Sigmoid colon (tissue), 7 donors: ENCODE results near the gene LMAN2L. TPM values are rescaled to one million over a fixed set of nuclear protein-coding genes. Genes with fewer than 3 reads are reported as not detected.
A peak's percentile ranks its signal among the peaks of the same experiment; 100 is the strongest.

Experiments
- DNase-seq: peaks from one replicate; pipeline ENCODE4 v3.0.0-alpha.2; 2019
- H3K27ac ChIP-seq, 4 donors: fragments of 200-600 bp; sonication (generic); one replicate each; pipeline ENCODE4 v1.5.1; 2016 to 2019; ENCODE audit warnings: mild to moderate bottlenecking in 1 of 4
- H3K27me3 ChIP-seq, 3 donors: fragments of 200-600 bp; sonication (generic); one replicate each; pipeline ENCODE4 v1.5.1; 2019; ENCODE audit warnings: mild to moderate bottlenecking in 1 of 3
- H3K36me3 ChIP-seq, 4 donors: fragments of 200-600 bp; sonication (generic); one replicate each; pipeline ENCODE4 v1.5.1; 2016 to 2019
- H3K4me1 ChIP-seq, 4 donors: fragments of 200-600 bp; sonication (generic); one replicate each; pipeline ENCODE4 v1.5.1; 2017 to 2019
- H3K4me3 ChIP-seq, 4 donors: fragments of 200-600 bp; sonication (generic); one replicate each; pipeline ENCODE4 v1.5.1; 2017 to 2019; ENCODE audit warnings: mild to moderate bottlenecking in 2 of 4, moderate library complexity in 1 of 4
- H3K9me3 ChIP-seq, 4 donors: fragments of 200-600 bp in 3 of 4; sonication (generic) in 3 of 4; one replicate each; pipeline versions ENCODE4 v1.5.1 to v1.6.1; 2013 to 2019
- EP300 ChIP-seq, 4 donors: sonication (generic); formaldehyde crosslinking; IDR thresholded peaks; one replicate each; pipeline ENCODE4 v1.6.1; 2017; ENCODE audit warnings: antibody characterized with exemption in 4 of 4
- POLR2A ChIP-seq, 2 donors: fragments of 450-650 bp; IDR thresholded peaks; one replicate each; pipeline ENCODE4 v1.6.1; 2016; ENCODE audit warnings: antibody characterized with exemption in 2 of 2, mild to moderate bottlenecking in 2 of 2, moderate library complexity in 2 of 2
- POLR2AphosphoS5 ChIP-seq, 4 donors: sonication (generic); formaldehyde crosslinking; IDR thresholded peaks; one replicate each; pipeline ENCODE4 v1.6.1; 2017; ENCODE audit warnings: antibody characterized with exemption in 4 of 4
- WGBS, 2 donors: extraction: QIAGEN DNeasy Blood & Tissue Kit; methylation state at CpG; one replicate each; pipeline ENCODE4 v1.1.7; 2013; 5-methylcytosine and 5-hydroxymethylcytosine counted together
- intact Hi-C: fragments of 100-400 bp; cut with DNase I; formaldehyde crosslinking; loops from one replicate; pipeline ENCODE4 v1.15.1; 2023
- polyA plus RNA-seq, 3 donors: library from polyadenylated mRNA; stranded (reverse); fragments of 200-250 nt; gene quantifications; one replicate each; pipeline ENCODE4 v1.2.3, GENCODE V29; 2013
- total RNA-seq, 4 donors: library from RNA; depleted of rRNA; stranded (reverse); fragments of >200 nt; gene quantifications; one replicate each; pipeline ENCODE4 v1.1.0, GENCODE V29; 2016
- TF ChIP-seq, protein P1 (sequence below), 4 experiments: fragments of 450-650 bp in 3 of 4; fragments of 200-600 bp in 1 of 4; IDR thresholded peaks; one replicate each; pipeline ENCODE4 v1.5.1; 2016 to 2019; ENCODE audit warnings: antibody characterized with exemption in 4 of 4, mild to moderate bottlenecking in 3 of 4, moderate library complexity in 2 of 4
- donor health status: healthy with polysubstance abuse.
- donor health status: Bipolar disorder and iron deficiency.
- donor health status: healthy.

Gene LMAN2L
- total and polyA plus RNA-seq, 7 donors: 3.6 to 23.2 (median 14.0) TPM

DNA sequence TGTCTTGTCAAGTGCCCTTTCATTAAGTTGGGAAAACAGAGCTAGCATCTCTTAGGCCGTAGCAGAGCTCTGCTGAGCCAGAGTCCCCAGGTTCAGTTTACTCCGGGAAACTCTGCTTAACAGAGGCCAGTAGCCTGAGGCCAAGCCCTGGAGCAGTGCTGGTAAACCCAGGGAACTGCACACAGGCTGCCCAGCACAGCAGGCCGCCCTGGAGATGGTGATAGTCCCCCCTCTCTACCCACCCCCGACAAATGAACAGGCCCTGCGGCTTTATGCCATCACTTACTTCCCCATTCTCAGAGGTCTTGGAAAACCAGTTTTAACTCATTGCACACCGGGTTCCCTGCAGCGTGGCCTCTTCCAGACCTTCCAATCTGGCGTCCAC lies 24.4 kb upstream of the LMAN2L start:
- Histone ChIP-seq H3K9me3 (no peaks in the 10 kb centered on the region), H3K4me3 (peak overlapping the region; percentile 25 to 81 (median 52)), H3K36me3 (no peaks in the 10 kb centered on the region), H3K4me1 (peaks cover 0 to 49% (median 44%) of the 10 kb centered on the region in 4 donors), H3K27me3 (no peaks in the 10 kb centered on the region), H3K27ac (peak overlapping the region; percentile 44 to 84 (median 68))
- WGBS, 2 donors: 7 to 21% methylated on average over 8 of the region's 8 CpGs
- DNase-seq: no peak
- intact Hi-C loops: loop anchor here (5.0 to 10.0 kb wide), 5 partner anchors 38 to 331 kb away; partner anchors contain the start of genes ANKRD39, ARID5A and FAHD2B
- TF ChIP-seq, protein P1, sequence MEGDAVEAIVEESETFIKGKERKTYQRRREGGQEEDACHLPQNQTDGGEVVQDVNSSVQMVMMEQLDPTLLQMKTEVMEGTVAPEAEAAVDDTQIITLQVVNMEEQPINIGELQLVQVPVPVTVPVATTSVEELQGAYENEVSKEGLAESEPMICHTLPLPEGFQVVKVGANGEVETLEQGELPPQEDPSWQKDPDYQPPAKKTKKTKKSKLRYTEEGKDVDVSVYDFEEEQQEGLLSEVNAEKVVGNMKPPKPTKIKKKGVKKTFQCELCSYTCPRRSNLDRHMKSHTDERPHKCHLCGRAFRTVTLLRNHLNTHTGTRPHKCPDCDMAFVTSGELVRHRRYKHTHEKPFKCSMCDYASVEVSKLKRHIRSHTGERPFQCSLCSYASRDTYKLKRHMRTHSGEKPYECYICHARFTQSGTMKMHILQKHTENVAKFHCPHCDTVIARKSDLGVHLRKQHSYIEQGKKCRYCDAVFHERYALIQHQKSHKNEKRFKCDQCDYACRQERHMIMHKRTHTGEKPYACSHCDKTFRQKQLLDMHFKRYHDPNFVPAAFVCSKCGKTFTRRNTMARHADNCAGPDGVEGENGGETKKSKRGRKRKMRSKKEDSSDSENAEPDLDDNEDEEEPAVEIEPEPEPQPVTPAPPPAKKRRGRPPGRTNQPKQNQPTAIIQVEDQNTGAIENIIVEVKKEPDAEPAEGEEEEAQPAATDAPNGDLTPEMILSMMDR (IDR thresholded peaks at IDR 0.05): no peak
- no peak for TF ChIP-seq EP300 (IDR thresholded peaks at IDR 0.05)
- TF ChIP-seq POLR2AphosphoS5 (IDR thresholded peaks at IDR 0.05): no peak
- no peak for TF ChIP-seq POLR2A (IDR thresholded peaks at IDR 0.05)

DNA sequence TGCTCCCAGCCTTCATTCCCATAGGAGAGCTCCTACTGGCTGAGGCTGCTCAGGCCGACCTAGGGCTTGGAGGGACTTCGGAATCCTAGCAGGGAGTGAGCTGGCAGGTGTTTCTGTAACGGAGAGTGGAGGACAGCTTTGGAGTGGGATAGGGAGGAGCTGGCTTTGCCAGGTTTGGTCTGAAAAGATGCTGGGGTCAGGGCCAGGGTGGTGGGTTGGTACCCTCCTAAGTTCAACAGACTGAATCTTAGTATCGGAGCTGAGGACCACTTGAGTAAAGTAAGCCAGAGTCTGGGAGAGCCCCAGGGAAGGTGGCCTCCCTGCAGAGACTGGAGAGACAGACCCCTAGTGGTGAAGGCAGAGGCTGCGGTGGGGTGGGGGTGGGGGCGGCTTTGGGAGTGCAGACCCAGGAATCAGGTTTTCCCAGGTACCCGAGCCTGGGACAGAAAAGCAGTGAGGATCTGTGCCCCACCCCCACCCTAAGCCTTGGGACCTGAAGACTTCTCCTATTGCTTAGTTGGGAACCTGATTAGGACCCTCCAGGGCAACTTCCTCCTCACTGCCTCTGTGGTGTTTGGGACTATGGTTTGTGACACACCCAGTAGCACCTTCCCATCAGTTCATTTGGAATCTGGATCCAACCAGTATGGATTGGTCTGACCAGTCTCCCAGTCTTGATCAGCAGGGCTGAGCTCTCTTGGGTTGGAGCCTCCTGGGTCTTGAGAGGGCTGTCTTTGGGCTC lies 23.8 kb upstream of the LMAN2L start:
- peaks cover 0 to 49% (median 43%) of the 10 kb centered on the region in 4 donors for H3K4me1 ChIP-seq
- peak overlapping the region; percentile 44 to 84 (median 68) for H3K27ac ChIP-seq
- no peaks in the 10 kb centered on the region for H3K27me3 ChIP-seq
- intact Hi-C loops: loop anchor here (5.0 to 10.0 kb wide), 5 partner anchors 39 to 331 kb away; partner anchors contain the start of genes ANKRD39, ARID5A and FAHD2B
- TF ChIP-seq, protein P1 (IDR thresholded peaks at IDR 0.05): peak; percentile 9 to 45 (median 18)
- TF ChIP-seq POLR2AphosphoS5 (IDR thresholded peaks at IDR 0.05): no peak
- no peaks in the 10 kb centered on the region for H3K9me3 ChIP-seq
- WGBS, 2 donors: 6 to 14% methylated on average over 7 of the region's 7 CpGs
- no peak for DNase-seq
- H3K4me3 ChIP-seq: peak overlapping the region; percentile 25 to 81 (median 52)
- no peaks in the 10 kb centered on the region for H3K36me3 ChIP-seq

DNA sequence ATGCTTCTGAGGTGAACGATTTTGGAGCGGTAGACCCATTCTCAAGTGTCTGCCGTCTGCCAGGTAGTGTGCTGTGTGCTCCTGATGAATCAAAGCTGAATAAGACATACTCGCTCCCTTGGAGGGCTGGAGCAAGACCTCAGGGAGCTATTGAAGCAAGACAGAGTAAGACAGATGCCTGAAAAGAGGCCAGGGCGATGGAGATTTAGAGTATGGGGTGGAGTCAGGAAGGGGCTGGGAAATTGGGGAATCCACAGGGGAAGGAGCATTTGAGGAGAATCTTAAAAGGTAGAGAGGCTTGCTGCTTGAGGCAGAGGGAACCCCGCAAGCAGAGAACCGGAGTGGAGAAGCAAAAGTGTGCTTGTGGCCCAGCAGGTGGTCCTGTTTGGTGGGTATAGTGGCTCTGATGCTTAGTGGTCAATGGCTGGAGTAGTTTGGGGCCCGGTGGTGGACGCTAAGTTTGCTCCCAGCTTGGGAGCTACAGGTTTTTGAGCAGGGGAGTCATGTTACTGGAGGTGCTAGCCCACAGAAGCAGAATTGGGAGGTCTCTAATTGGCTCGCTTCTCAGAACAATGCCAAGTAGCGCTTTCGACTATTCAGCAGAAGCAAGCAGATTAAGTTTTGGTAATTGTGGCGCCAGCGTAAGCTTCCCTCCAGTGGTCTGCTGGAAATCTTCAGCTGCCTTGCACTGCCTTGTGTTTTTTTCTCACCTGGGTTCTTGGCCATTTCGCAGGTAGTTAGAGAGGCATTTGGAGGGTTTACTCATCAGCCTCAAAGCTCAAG lies 22.9 kb upstream of the LMAN2L start:
- no peak for DNase-seq
- Histone ChIP-seq H3K27ac (peak overlapping the region; percentile 44 to 84 (median 68)), H3K9me3 (no peaks in the 10 kb centered on the region), H3K36me3 (no peaks in the 10 kb centered on the region), H3K27me3 (no peaks in the 10 kb centered on the region), H3K4me1 (peaks cover 0 to 49% (median 43%) of the 10 kb centered on the region in 4 donors), H3K4me3 (peak overlapping the region; percentile 25 to 81 (median 52))
- no peak for TF ChIP-seq POLR2AphosphoS5 (IDR thresholded peaks at IDR 0.05)
- TF ChIP-seq, protein P1 (IDR thresholded peaks at IDR 0.05): no peak
- no peak for TF ChIP-seq EP300 (IDR thresholded peaks at IDR 0.05)
- no peak for TF ChIP-seq POLR2A (IDR thresholded peaks at IDR 0.05)
- intact Hi-C loops: loop anchor here (5.0 to 10.0 kb wide), 5 partner anchors 40 to 332 kb away; partner anchors contain the start of genes ANKRD39, ARID5A and FAHD2B
- 5 to 14% methylated on average over 15 of the region's 15 CpGs for WGBS, 2 donors

DNA sequence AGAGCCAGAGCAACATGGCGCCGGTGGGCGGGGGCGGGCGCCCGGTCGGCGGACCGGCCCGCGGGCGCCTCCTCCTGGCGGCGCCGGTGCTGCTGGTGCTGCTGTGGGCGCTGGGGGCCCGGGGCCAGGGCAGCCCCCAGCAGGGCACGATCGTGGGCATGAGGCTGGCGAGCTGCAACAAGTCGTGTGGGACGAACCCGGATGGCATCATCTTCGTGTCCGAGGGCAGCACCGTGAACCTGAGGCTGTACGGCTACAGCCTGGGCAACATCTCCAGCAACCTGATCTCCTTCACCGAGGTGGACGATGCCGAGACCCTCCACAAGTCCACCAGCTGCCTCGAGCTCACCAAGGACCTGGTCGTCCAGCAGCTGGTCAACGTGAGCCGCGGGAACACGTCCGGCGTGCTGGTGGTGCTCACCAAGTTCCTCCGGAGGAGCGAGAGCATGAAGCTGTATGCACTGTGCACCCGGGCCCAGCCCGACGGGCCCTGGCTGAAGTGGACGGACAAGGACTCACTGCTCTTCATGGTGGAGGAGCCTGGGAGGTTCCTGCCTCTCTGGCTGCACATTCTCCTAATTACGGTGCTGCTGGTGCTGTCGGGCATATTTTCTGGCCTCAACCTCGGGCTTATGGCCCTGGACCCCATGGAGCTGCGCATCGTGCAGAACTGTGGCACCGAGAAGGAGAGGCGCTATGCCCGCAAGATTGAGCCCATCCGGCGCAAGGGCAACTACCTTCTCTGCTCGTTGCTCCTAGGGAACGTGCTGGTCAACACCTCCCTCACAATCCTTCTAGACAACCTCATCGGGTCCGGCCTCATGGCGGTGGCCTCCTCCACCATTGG lies 21.3 kb upstream of the LMAN2L start:
- peak; percentile 80 for DNase-seq
- Histone ChIP-seq H3K27ac (peak overlapping the region; percentile 81 to 87 (median 84)), H3K27me3 (no peaks in the 10 kb centered on the region), H3K9me3 (no peaks in the 10 kb centered on the region), H3K4me1 (peaks cover 0 to 49% (median 43%) of the 10 kb centered on the region in 4 donors), H3K4me3 (peak overlapping the region; percentile 64 to 83 (median 74)), H3K36me3 (no peaks in the 10 kb centered on the region)
- intact Hi-C loops: loop anchor here (1.0 to 10.0 kb wide), 7 partner anchors 41 to 334 kb away; partner anchors contain the start of genes ANKRD39, ARID5A, CNNM3 and FAHD2B
- 5 to 21% methylated on average over 59 of the region's 59 CpGs for WGBS, 2 donors
- TF ChIP-seq POLR2A (IDR thresholded peaks at IDR 0.05): no peak
- TF ChIP-seq, protein P1 (IDR thresholded peaks at IDR 0.05): peak; percentile 21 to 50 (median 38)
